HUDEP-2 (cell line): ENCODE data around the gene RABL2A.
"Not testable (repeated sequence)": the region's sequence is repeated elsewhere in the genome, so short reads cannot be mapped to it uniquely, and the experiment has no call there.

Experiments
- DNase-seq, 76 experiments: peaks; one replicate each; lab custom pipeline; 2025; ENCODE audit not compliant: unreplicated experiment in 76 of 76; lab: John Stamatoyannopoulos, UW

RABL2A gene

GRCh38 chr2:113606036-113606435 is 21.0 kb upstream of the RABL2A start:
- DNase-seq, result not testable (repeated sequence)

- DNase-seq, result not testable (repeated sequence)
Measured at GRCh38 chr2:113609822-113610221, 17.2 kb upstream of the RABL2A start.

GRCh38 chr2:113621002-113621401 is 6.1 kb upstream of the RABL2A start:
- not testable (repeated sequence) for DNase-seq

GRCh38 chr2:113625906-113626305 is 1.2 kb upstream of the RABL2A start:
- DNase-seq, result not testable (repeated sequence)

GRCh38 chr2:113632849-113633345 is 5.8 kb downstream of the RABL2A start:
- not testable (repeated sequence) for DNase-seq

- not testable (repeated sequence) for DNase-seq
Measured at GRCh38 chr2:113635358-113635757, 8.3 kb downstream of the RABL2A start.

- DNase-seq, result not testable (repeated sequence)
Measured at GRCh38 chr2:113636226-113636625, 9.2 kb downstream of the RABL2A start.

GRCh38 chr2:113638084-113638483 is 11.0 kb downstream of the RABL2A start:
- DNase-seq, result not testable (repeated sequence)

GRCh38 chr2:113646217-113646616 is 19.2 kb downstream of the RABL2A start:
- DNase-seq, result not testable (repeated sequence)

GRCh38 chr2:113650834-113651815 is 24.1 kb downstream of the RABL2A start:
- not testable (repeated sequence) for DNase-seq

- not testable (repeated sequence) for DNase-seq
Measured at GRCh38 chr2:113652599-113652998, 25.5 kb downstream of the RABL2A start.

- DNase-seq, result not testable (repeated sequence)
Measured at GRCh38 chr2:113656031-113656624, 29.1 kb downstream of the RABL2A start.

- DNase-seq, result not testable (repeated sequence)
Measured at GRCh38 chr2:113657735-113658134, 30.7 kb downstream of the RABL2A start.

GRCh38 chr2:113663285-113664060 is 36.4 kb downstream of the RABL2A start:
- not testable (repeated sequence) for DNase-seq

- DNase-seq, result not testable (repeated sequence)
Measured at GRCh38 chr2:113664761-113665533, 37.9 kb downstream of the RABL2A start.

- DNase-seq, result not testable (repeated sequence)
Measured at GRCh38 chr2:113669013-113669412, 41.9 kb downstream of the RABL2A start.

- no peak for DNase-seq
Measured at GRCh38 chr2:113672326-113672932, 45.4 kb downstream of the RABL2A start.

- no peak for DNase-seq
Measured at GRCh38 chr2:113675875-113676274, 48.8 kb downstream of the RABL2A start.

GRCh38 chr2:113676623-113677266 is 49.7 kb downstream of the RABL2A start:
- no peak for DNase-seq
